Heart right ventricle (tissue), 16 donors: ENCODE results near the gene AP5S1. TPM values are rescaled to one million over a fixed set of nuclear protein-coding genes. Genes with fewer than 3 reads are reported as not detected.

Experiments used
- ATAC-seq, 8 donors: fragments of 200-7000 bp; cut with Tn5 transposase; one replicate each; pipeline ENCODE4 v1.9.1; 2020; ENCODE audit warnings: mild to moderate bottlenecking in 8 of 8, moderate library complexity in 8 of 8, moderate number of reproducible peaks in 1 of 8
- DNase-seq, 2 donors: peaks; one replicate each; pipeline ENCODE4 v3.0.0-alpha.2; 2020
- H3K27ac ChIP-seq, 10 donors: fragments of 200-600 bp; sonication (generic) in 2 of 10; one replicate each; pipeline versions ENCODE4 v1.5.0 to v1.8.0; 2020 to 2022; ENCODE audit warnings: mild to moderate bottlenecking in 3 of 10
- H3K27me3 ChIP-seq, 7 donors: fragments of 200-600 bp; one replicate each; pipeline ENCODE4 v1.8.0; 2021 to 2022; ENCODE audit warnings: mild to moderate bottlenecking in 2 of 7
- H3K36me3 ChIP-seq, 9 donors: fragments of 200-600 bp; sonication (generic) in 1 of 9; one replicate each; pipeline versions ENCODE4 v1.5.0 to v1.8.0; 2020 to 2022; ENCODE audit warnings: mild to moderate bottlenecking in 2 of 9
- H3K4me1 ChIP-seq, 9 donors: fragments of 200-600 bp; sonication (generic) in 1 of 9; one replicate each; pipeline versions ENCODE4 v1.5.0 to v1.8.0; 2020 to 2022; ENCODE audit warnings: mild to moderate bottlenecking in 4 of 9
- H3K4me3 ChIP-seq, 10 donors: fragments of 200-600 bp; sonication (generic) in 2 of 10; one replicate each; pipeline versions ENCODE4 v1.5.0 to v1.8.0; 2020 to 2022; ENCODE audit warnings: mild to moderate bottlenecking in 7 of 10, moderate library complexity in 2 of 10
- H3K9me3 ChIP-seq, 11 donors: fragments of 200-600 bp in 10 of 11; sonication (generic) in 2 of 11; one replicate each; pipeline versions ENCODE4 v1.5.0 to v1.8.0; 2013 to 2022; ENCODE audit warnings: mild to moderate bottlenecking in 2 of 11, control low read depth in 1 of 11, moderate library complexity in 1 of 11
- CTCF ChIP-seq, 9 donors: fragments of 200-600 bp; sonication (generic) in 2 of 9; IDR thresholded peaks; one replicate each; pipeline versions ENCODE4 v1.5.0 to v1.8.0; 2021 to 2022; ENCODE audit warnings: antibody characterized with exemption in 9 of 9, mild to moderate bottlenecking in 5 of 9, moderate library complexity in 1 of 9
- WGBS, 2 donors: extraction: QIAGEN DNeasy Blood & Tissue Kit; methylation state at CpG; one replicate each; pipeline ENCODE4 v1.1.7; 2013; ENCODE audit warnings: inconsistent platforms in 1 of 2; 5-methylcytosine and 5-hydroxymethylcytosine counted together
- intact Hi-C, 10 donors: fragments of 100-400 bp; cut with DNase I; formaldehyde crosslinking; loops; one replicate each; pipeline versions ENCODE4 v1.11.1 to v1.14.2; 2022
- polyA plus RNA-seq, 2 donors: library from polyadenylated mRNA; stranded (reverse); fragments of 200-250 nt; gene quantifications; one replicate each; pipeline ENCODE4 v1.2.3, GENCODE V29; 2013
- total RNA-seq, 10 donors: library from RNA; stranded (reverse); fragmentation: NEBNext Ultra II Directional in 3 of 10; extraction: Animal tissue kit (Norgen Biotek cat#: 25700) in 3 of 10; gene quantifications; one replicate each; pipeline versions ENCODE4 v1.2.1 to v1.2.4, GENCODE V29; 2021 to 2023
- donor health status: Arrhythmogenic right ventricular cardiomyopathy.
- donor health status: ischemic (EF 13 %, LVEDD 7.1; RV severe dilation, severe dysfunction).
- donor health status: healthy with polysubstance abuse.
- donor health status: DM: no; HTN: yes; CAD: no.
- donor health status: DM: no; HTN: no; CAD: no.
- donor health status: ischemic (EF 25% LVEDD 6.9; RV normal size, moderate dysfunction).
- donor health status: ischemic (EF 25% LVEDD 5.7; RV mildly dilated, moderate dysfunction).
- donor health status: healthy.
- donor health status: DM: yes; HTN: yes; CAD: no.
- donor health status: Ischemic cardiomyopathy.
- donor health status: ischemic (EF 35%, LVEDD 5.7; RV mildly dilated, moderate dysfunction).
- donor health status: nonischemic (EF 11% LVEDD 7.7; RV severe dilation, severe dysfunction).
- donor health status: DM: yes; HTN: yes; CAD: no.
- donor health status: PGD.
- donor health status: ischemic (EF 29% LVEDD 5.4; RV normal size, mild dysfunction).
- donor health status: nonischemic (EF 23%, LVEDD 6.1; RV moderate dilation, normal function).

Gene AP5S1
- total and polyA plus RNA-seq, 12 donors = 7.2 to 17.5 (median 14.5) TPM

GRCh38 chr20:3863317-3863716, 43.0 kb downstream of the AP5S1 start:
- Histone ChIP-seq H3K36me3 (peaks cover 4 to 100% (median 81%) of the 10 kb centered on the region in 9 donors), H3K27me3 (no peaks in the 10 kb centered on the region), H3K27ac (no peak overlapping the region), H3K4me1 (peaks cover 0 to 3% (median 0%) of the 10 kb centered on the region in 9 donors), H3K4me3 (no peak overlapping the region), H3K9me3 (no peaks in the 10 kb centered on the region)
- intact Hi-C loops = loop anchor here in 1 of 10 donors (10.0 kb wide), 1 partner anchor 211 kb away; no protein-coding TSS in a partner anchor
- ATAC-seq = no peak
- DNase-seq = no peak
- 84 to 86% methylated on average over 7 of the region's 7 CpGs for WGBS, 2 donors
- TF ChIP-seq CTCF (IDR thresholded peaks at IDR 0.05) = no peak

GRCh38 chr20:3864518-3864917, 44.2 kb downstream of the AP5S1 start:
- no peak for TF ChIP-seq CTCF (IDR thresholded peaks at IDR 0.05)
- Histone ChIP-seq H3K27me3 (no peaks in the 10 kb centered on the region), H3K4me3 (no peak overlapping the region), H3K4me1 (peaks cover 0 to 3% (median 0%) of the 10 kb centered on the region in 9 donors), H3K9me3 (no peaks in the 10 kb centered on the region), H3K36me3 (peaks cover 4 to 100% (median 69%) of the 10 kb centered on the region in 9 donors), H3K27ac (no peak overlapping the region)
- DNase-seq (no peak), ATAC-seq (peak in 2 of 8 donors; percentile 17 to 21)
- 74 to 80% methylated on average over 5 of the region's 5 CpGs for whole genome bisulfite sequencing, 2 donors
- intact Hi-C loops = loop anchor here in 1 of 10 donors (10.0 kb wide), 1 partner anchor 210 kb away; no protein-coding TSS in a partner anchor

- 83 to 88% methylated on average over 14 of the region's 14 CpGs for WGBS, 2 donors
- ATAC-seq (peak in 3 of 8 donors; percentile 10 to 17 (median 15)), DNase-seq (no peak)
- H3K9me3 ChIP-seq = no peaks in the 10 kb centered on the region
- peaks cover 4 to 100% (median 68%) of the 10 kb centered on the region in 9 donors for H3K36me3 ChIP-seq
- TF ChIP-seq CTCF (IDR thresholded peaks at IDR 0.05) = no peak
- intact Hi-C loops = loop anchor here in 1 of 10 donors (10.0 kb wide), 1 partner anchor 209 kb away; no protein-coding TSS in a partner anchor
- H3K27ac ChIP-seq = no peak overlapping the region
- no peaks in the 10 kb centered on the region for H3K27me3 ChIP-seq
- no peak overlapping the region for H3K4me3 ChIP-seq
- H3K4me1 ChIP-seq = peaks cover 0 to 7% (median 0%) of the 10 kb centered on the region in 9 donors
Observed at GRCh38 chr20:3865152-3865886, 45.0 kb downstream of the AP5S1 start.

GRCh38 chr20:3865887-3866407, 45.6 kb downstream of the AP5S1 start:
- no peak overlapping the region for H3K27ac ChIP-seq
- no peak for DNase-seq
- H3K9me3 ChIP-seq = no peaks in the 10 kb centered on the region
- 93 to 94% methylated on average over 14 of the region's 14 CpGs for WGBS, 2 donors
- intact Hi-C loops = loop anchor here in 1 of 10 donors (10.0 kb wide), 1 partner anchor 209 kb away; no protein-coding TSS in a partner anchor
- no peak overlapping the region for H3K4me3 ChIP-seq
- H3K36me3 ChIP-seq = peaks cover 4 to 99% (median 62%) of the 10 kb centered on the region in 9 donors
- peaks cover 0 to 8% (median 0%) of the 10 kb centered on the region in 9 donors for H3K4me1 ChIP-seq
- no peak for TF ChIP-seq CTCF (IDR thresholded peaks at IDR 0.05)
- peak in 1 of 8 donors; percentile 15 for ATAC-seq
- H3K27me3 ChIP-seq = no peaks in the 10 kb centered on the region
